H1 (cell line): ENCODE data around the gene SLC47A2. TPM values are rescaled to one million over a fixed set of nuclear protein-coding genes. Genes with fewer than 3 reads are reported as not detected.

ENCODE experiments used
- CTCF ChIA-PET: fragments of 300-600 bp; sonication (Branson Sonifier 250); formaldehyde crosslinking; loops from one replicate; lab custom pipeline; 2021; ENCODE audit not compliant: partially characterized antibody; lab: Charles Lee
- POLR2A ChIA-PET: fragments of 300-600 bp; sonication (Branson Sonifier 250); formaldehyde crosslinking; loops from one replicate; lab custom pipeline; 2021; ENCODE audit warnings: inconsistent platforms; ENCODE audit not compliant: partially characterized antibody; lab: Charles Lee
- DNase-seq, 2 experiments: peaks; one replicate each; pipeline versions ENCODE4 v3.0.0 to v3.0.0-alpha.2; 2010 to 2022; ENCODE audit warnings: low spot score in 2 of 2, low read depth in 1 of 2, mixed read lengths in 1 of 2
- FAIRE-seq: peaks from 2 replicates; lab custom pipeline; 2011; peaks lifted over from hg19 to GRCh38; lab: Jason Lieb, UNC
- H2AFZ ChIP-seq: 2 replicates; pipeline ENCODE4 v1.8.1; 2012; ENCODE audit warnings: low read length, inconsistent platforms
- H2AK5ac ChIP-seq: 2 replicates; pipeline ENCODE4 v1.6.1; 2013; ENCODE audit warnings: low read depth, low read length
- H2BK120ac ChIP-seq: replicated peaks from 2 replicates; pipeline ENCODE3; 2013; ENCODE audit warnings: low read depth, low read length, inconsistent platforms
- H2BK12ac ChIP-seq: 2 replicates; pipeline ENCODE4 v1.6.1; 2013; ENCODE audit warnings: low read depth, low read length
- H2BK15ac ChIP-seq: 2 replicates; pipeline ENCODE4 v1.6.1; 2013; ENCODE audit warnings: low read length
- H2BK20ac ChIP-seq: 2 replicates; pipeline ENCODE4 v1.6.1; 2013; ENCODE audit warnings: low read length
- H2BK5ac ChIP-seq: 2 replicates; pipeline ENCODE4 v1.6.1; 2013; ENCODE audit warnings: low read depth, low read length
- H3K14ac ChIP-seq: 2 replicates; pipeline ENCODE4 v1.6.1; 2013; ENCODE audit warnings: inconsistent platforms; ENCODE audit not compliant: insufficient read length
- H3K18ac ChIP-seq: 2 replicates; pipeline ENCODE4 v1.6.1; 2013; ENCODE audit warnings: low read length; ENCODE audit errors: extremely low read depth
- H3K23ac ChIP-seq: 2 replicates; pipeline ENCODE4 v1.6.1; 2013; ENCODE audit warnings: inconsistent platforms; ENCODE audit not compliant: insufficient read length
- H3K23me2 ChIP-seq: 2 replicates; pipeline ENCODE4 v1.6.1; 2013; ENCODE audit warnings: low read depth, low read length
- H3K27ac ChIP-seq: 2 replicates; pipeline ENCODE4 v1.6.1; 2011; ENCODE audit warnings: low read depth, low read length, inconsistent platforms
- H3K27me3 ChIP-seq, 4 experiments: replicated peaks in 1 of 4; 1 replicate in 1 of 4; 2 replicates in 3 of 4; pipeline versions ENCODE4 v1.6.1 to v1.8.1; 2011 to 2013; ENCODE audit warnings: low read length in 3 of 4, mild to moderate bottlenecking in 3 of 4, inconsistent platforms in 2 of 4, mixed read lengths in 2 of 4, moderate library complexity in 1 of 4; ENCODE audit not compliant: control insufficient read depth in 3 of 4, insufficient read depth in 3 of 4; ENCODE audit errors: extremely low read depth in 1 of 4
- H3K36me3 ChIP-seq, 4 experiments: 2 replicates each; pipeline versions ENCODE4 v1.6.1 to v1.8.1; 2011 to 2013; ENCODE audit warnings: mild to moderate bottlenecking in 4 of 4, low read length in 3 of 4, moderate library complexity in 2 of 4, control low read depth in 1 of 4, inconsistent platforms in 1 of 4; ENCODE audit not compliant: insufficient read depth in 4 of 4, control insufficient read depth in 2 of 4
- H3K4ac ChIP-seq: replicated peaks from 2 replicates; pipeline ENCODE3; 2013; ENCODE audit warnings: low read length, low read depth, mixed read lengths, inconsistent platforms; ENCODE audit not compliant: insufficient read length
- H3K4me1 ChIP-seq, 4 experiments: replicated peaks in 1 of 4; 1 replicate in 1 of 4; 2 replicates in 3 of 4; pipeline versions ENCODE4 v1.6.1 to v1.8.1; 2011 to 2013; ENCODE audit warnings: low read length in 3 of 4, inconsistent platforms in 2 of 4, mixed read lengths in 1 of 4; ENCODE audit not compliant: insufficient read depth in 4 of 4, control insufficient read depth in 3 of 4
- H3K4me2 ChIP-seq, 2 experiments: 2 replicates each; pipeline versions ENCODE4 v1.6.1 to v1.8.1; 2011 to 2013; ENCODE audit warnings: low read depth in 2 of 2, low read length in 2 of 2, control low read depth in 1 of 2, inconsistent platforms in 1 of 2, mild to moderate bottlenecking in 1 of 2; ENCODE audit not compliant: insufficient read depth in 1 of 2
- H3K4me3 ChIP-seq, 4 experiments: fragments of 200-600, 300-600 bp in 1 of 4; sonication (generic), shearing (Covaris generic), sonication (Bioruptor Twin) in 1 of 4; 2 replicates each; pipeline versions ENCODE4 v1.5.1 to v1.8.1; 2011 to 2016; ENCODE audit warnings: low read length in 4 of 4, low read depth in 3 of 4, control low read depth in 2 of 4, inconsistent platforms in 2 of 4, mild to moderate bottlenecking in 2 of 4, mixed read lengths in 1 of 4, moderate library complexity in 1 of 4; ENCODE audit not compliant: insufficient read depth in 2 of 4; ENCODE audit errors: extremely low read depth in 1 of 4
- H3K56ac ChIP-seq: replicated peaks from 2 replicates; pipeline ENCODE3; 2013; ENCODE audit warnings: low read depth, mild to moderate bottlenecking, mixed read lengths, low read length, inconsistent platforms; ENCODE audit not compliant: insufficient read length
- H3K79me1 ChIP-seq: 2 replicates; pipeline ENCODE4 v1.6.1; 2013; ENCODE audit warnings: low read depth, low read length, control low read depth
- H3K79me2 ChIP-seq, 2 experiments: 2 replicates each; pipeline versions ENCODE4 v1.6.1 to v1.8.1; 2012 to 2013; ENCODE audit warnings: low read length in 2 of 2, mild to moderate bottlenecking in 2 of 2, inconsistent platforms in 1 of 2; ENCODE audit not compliant: insufficient read depth in 2 of 2, control insufficient read depth in 1 of 2
- H3K9ac ChIP-seq, 4 experiments: replicated peaks in 1 of 4; 1 replicate in 1 of 4; 2 replicates in 3 of 4; pipeline versions ENCODE4 v1.6.1 to v1.8.1; 2011 to 2013; ENCODE audit warnings: low read depth in 3 of 4, low read length in 3 of 4, control low read depth in 2 of 4, mild to moderate bottlenecking in 2 of 4, moderate library complexity in 2 of 4, inconsistent platforms in 1 of 4; ENCODE audit errors: extremely low read depth in 1 of 4
- H3K9me3 ChIP-seq, 2 experiments: 2 replicates each; pipeline versions ENCODE4 v1.6.1 to v1.8.1; 2012 to 2013; ENCODE audit warnings: mild to moderate bottlenecking in 2 of 2, moderate library complexity in 2 of 2, control low read depth in 1 of 2, inconsistent platforms in 1 of 2, low read depth in 1 of 2, low read length in 1 of 2, mixed read lengths in 1 of 2; ENCODE audit not compliant: insufficient read depth in 2 of 2
- H4K20me1 ChIP-seq, 2 experiments: replicated peaks in 1 of 2; 2 replicates each; pipeline versions ENCODE3 to v1.8.1; 2011 to 2013; ENCODE audit warnings: inconsistent platforms in 2 of 2, low read length in 2 of 2, mild to moderate bottlenecking in 1 of 2; ENCODE audit not compliant: insufficient read depth in 2 of 2, control insufficient read depth in 1 of 2
- H4K5ac ChIP-seq: 2 replicates; pipeline ENCODE4 v1.6.1; 2013; ENCODE audit warnings: low read length, low read depth, mixed read lengths, inconsistent platforms; ENCODE audit not compliant: insufficient read length
- H4K8ac ChIP-seq: 2 replicates; pipeline ENCODE4 v1.8.0; 2013; ENCODE audit warnings: mild to moderate bottlenecking, moderate library complexity, low read length, inconsistent platforms; ENCODE audit not compliant: insufficient read depth; ENCODE audit errors: extremely low read depth
- H4K91ac ChIP-seq: replicated peaks from 2 replicates; pipeline ENCODE3; 2013; ENCODE audit warnings: low read length, mixed read lengths, inconsistent platforms; ENCODE audit not compliant: insufficient read length
- JUN ChIP-seq: IDR thresholded peaks from 2 replicates; pipeline ENCODE4 v1.6.1; 2011; ENCODE audit warnings: low read depth, mild to moderate bottlenecking, improper control_type of control experiment, low read length
- KDM5A ChIP-seq: fragments of 200-600 bp; IDR thresholded peaks from 2 replicates; pipeline ENCODE4 v1.7.1; 2012; ENCODE audit warnings: mild to moderate bottlenecking, low read length, inconsistent platforms, mixed read lengths
- SAP30 ChIP-seq: fragments of 300-600 bp; sonication (generic); IDR thresholded peaks from 2 replicates; pipeline ENCODE4 v1.7.1; 2012; ENCODE audit warnings: low read length, moderate library complexity, mild to moderate bottlenecking, inconsistent platforms; ENCODE audit not compliant: insufficient read depth, insufficient replicate concordance
- SIN3A ChIP-seq, 2 experiments: IDR thresholded peaks in 1 of 2; conservative IDR thresholded peaks in 1 of 2; 2 replicates each; pipeline ENCODE4 v1.6.1; 2011 to 2012; ENCODE audit warnings: low read length in 2 of 2, improper control_type of control experiment in 1 of 2, low read depth in 1 of 2, mild to moderate bottlenecking in 1 of 2
- TAF7 ChIP-seq: optimal IDR thresholded peaks from 2 replicates; pipeline ENCODE3; 2011; ENCODE audit warnings: low read depth, mild to moderate bottlenecking, inconsistent platforms, low read length, moderate library complexity, borderline replicate concordance
- TCF12 ChIP-seq: IDR thresholded peaks from 2 replicates; pipeline ENCODE4 v1.6.1; 2011; ENCODE audit warnings: low read depth, mild to moderate bottlenecking, low read length
- YY1 ChIP-seq: IDR thresholded peaks from 2 replicates; pipeline ENCODE4 v1.6.1; 2011; ENCODE audit warnings: low read depth, mild to moderate bottlenecking, low read length
- WGBS, 2 experiments: shearing (Covaris generic) in 1 of 2; methylation state at CpG; one replicate each; pipeline versions ENCODE4 v1.1.6 to v1.1.7; 2013 to 2015; ENCODE audit warnings: low lambda C conversion rate in 2 of 2, mixed read lengths in 2 of 2, inconsistent platforms in 1 of 2, low coverage in 1 of 2, missing lambda C conversion rate in 1 of 2; ENCODE audit not compliant: insufficient replicate concordance in 2 of 2, insufficient coverage in 1 of 2, insufficient read length in 1 of 2; ENCODE audit errors: extremely low coverage in 1 of 2, missing lambda C conversion rate in 1 of 2; 5-methylcytosine and 5-hydroxymethylcytosine counted together
- polyA plus RNA-seq, 7 experiments: library from polyadenylated mRNA; depleted of rRNA in 3 of 7; stranded (reverse) in 5 of 7; unstranded in 2 of 7; fragments of >200 nt in 5 of 7; fragments of 200-250 nt in 2 of 7; gene quantifications; 1 replicate in 5 of 7; 2 replicates in 1 of 7; 4 replicates in 1 of 7; pipeline versions ENCODE4 v1.2.1 to v1.2.3, GENCODE V29; 2011 to 2013; ENCODE audit warnings: missing spikeins in 2 of 7, mixed read lengths in 2 of 7
- total RNA-seq: library from RNA; stranded (reverse); fragmentation: NEBNext Ultra II Directional; extraction: Animal tissue kit (Norgen Biotek cat#: 25700); gene quantifications from 2 replicates; pipeline ENCODE4 v1.2.1, GENCODE V29; 2021
- TF ChIP-seq, protein P1 (sequence below): IDR thresholded peaks from 2 replicates; pipeline ENCODE4 v1.6.1; 2012; ENCODE audit warnings: inconsistent platforms
- TF ChIP-seq, protein P2 (sequence below): IDR thresholded peaks from 2 replicates; pipeline ENCODE4 v1.6.1; 2011; ENCODE audit warnings: low read length, improper control_type of control experiment

SLC47A2 gene
- total and polyA plus RNA-seq, 2 of the 8 experiments (the other 6 are each of a cell fraction or from before 2014, with no cell fraction given): not detected

DNA sequence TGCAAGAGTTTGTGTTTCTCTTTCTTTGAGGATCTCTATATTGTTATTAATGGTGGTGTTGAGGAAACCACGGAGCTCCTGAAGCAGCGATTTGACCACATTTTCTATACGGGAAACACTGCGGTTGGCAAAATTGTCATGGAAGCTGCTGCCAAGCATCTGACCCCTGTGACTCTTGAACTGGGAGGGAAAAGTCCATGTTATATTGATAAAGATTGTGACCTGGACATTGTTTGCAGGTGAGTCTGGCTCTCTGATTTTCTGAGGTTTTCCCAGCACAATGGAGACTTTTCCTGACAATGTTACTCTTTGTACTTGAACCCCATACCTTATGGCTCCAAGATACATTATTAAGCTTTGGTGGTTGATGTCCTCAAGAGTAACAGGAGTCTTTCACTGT lies 60.0 kb downstream of the SLC47A2 start:
- no peak overlapping the region for H3K4me2 ChIP-seq
- H3K36me3 ChIP-seq: peaks cover 4 to 39% (median 23%) of the 10 kb centered on the region in 4 experiments; a peak in 7 of 8 replicates
- no peak overlapping the region for H2BK15ac ChIP-seq
- CTCF ChIA-PET: interaction anchor here (0.6 to 2.6 kb wide), 6 partner anchors 12 to 192 kb away, joined by 3 to 15 read pairs (median 6); no protein-coding TSS in a partner anchor
- H3K27ac ChIP-seq: no peak overlapping the region
- no peak overlapping the region for H3K14ac ChIP-seq
- H2BK12ac ChIP-seq: no peak overlapping the region
- H4K8ac ChIP-seq: no peak overlapping the region
- H4K20me1 ChIP-seq: peaks cover 0 to 2% of the 10 kb centered on the region in 2 experiments
- peaks cover 1% of the 10 kb centered on the region; the same call in 1 of the 2 replicates for H3K79me1 ChIP-seq
- DNase-seq (no peak), FAIRE-seq (no peak)
- WGBS, 2 experiments: 83% methylated on average over 4 of the region's 4 CpGs; no CpG with 5 or more reads in 1 of the 2 experiments
- H3K4me3 ChIP-seq: no peak overlapping the region
- POLR2A ChIA-PET: interaction anchor here (1.6 kb wide), 1 partner anchor 145 kb away, joined by 3 read pairs; no protein-coding TSS in a partner anchor
- no peak overlapping the region for H2AK5ac ChIP-seq
- H3K79me2 ChIP-seq: peaks cover 4 to 28% of the 10 kb centered on the region in 2 experiments
- H3K9me3 ChIP-seq: peaks cover 4 to 20% of the 10 kb centered on the region in 2 experiments; a peak in 3 of 4 replicates
- no peak overlapping the region for H3K56ac ChIP-seq
- H2BK5ac ChIP-seq: no peak overlapping the region
- H4K91ac ChIP-seq: no peak overlapping the region
- no peaks in the 10 kb centered on the region for H3K23me2 ChIP-seq
- no peak overlapping the region for H3K23ac ChIP-seq
- no peak overlapping the region for H3K18ac ChIP-seq
- no peak overlapping the region for H2BK120ac ChIP-seq
- TF ChIP-seq SIN3A (conservative IDR thresholded peaks at IDR 0.05 in 1 of 2, IDR thresholded peaks at IDR 0.05 in 1 of 2; ENCODE audit: low read depth in 1 of 2, low read length in 2 of 2) (no peak), TAF7 (no peak), KDM5A (no peak), YY1 (no peak), JUN (no peak), TCF12 (no peak), SAP30 (no peak)
- TF ChIP-seq, protein P1, sequence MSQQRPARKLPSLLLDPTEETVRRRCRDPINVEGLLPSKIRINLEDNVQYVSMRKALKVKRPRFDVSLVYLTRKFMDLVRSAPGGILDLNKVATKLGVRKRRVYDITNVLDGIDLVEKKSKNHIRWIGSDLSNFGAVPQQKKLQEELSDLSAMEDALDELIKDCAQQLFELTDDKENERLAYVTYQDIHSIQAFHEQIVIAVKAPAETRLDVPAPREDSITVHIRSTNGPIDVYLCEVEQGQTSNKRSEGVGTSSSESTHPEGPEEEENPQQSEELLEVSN: no peak
- TF ChIP-seq, protein P2, sequence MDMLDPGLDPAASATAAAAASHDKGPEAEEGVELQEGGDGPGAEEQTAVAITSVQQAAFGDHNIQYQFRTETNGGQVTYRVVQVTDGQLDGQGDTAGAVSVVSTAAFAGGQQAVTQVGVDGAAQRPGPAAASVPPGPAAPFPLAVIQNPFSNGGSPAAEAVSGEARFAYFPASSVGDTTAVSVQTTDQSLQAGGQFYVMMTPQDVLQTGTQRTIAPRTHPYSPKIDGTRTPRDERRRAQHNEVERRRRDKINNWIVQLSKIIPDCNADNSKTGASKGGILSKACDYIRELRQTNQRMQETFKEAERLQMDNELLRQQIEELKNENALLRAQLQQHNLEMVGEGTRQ: no peak
- H3K4ac ChIP-seq: no peak overlapping the region
- no peak overlapping the region for H4K5ac ChIP-seq
- no peak overlapping the region for H3K9ac ChIP-seq
- no peaks in the 10 kb centered on the region for H3K27me3 ChIP-seq
- no peak overlapping the region for H2AFZ ChIP-seq
- no peak overlapping the region for H2BK20ac ChIP-seq
- H3K4me1 ChIP-seq: peaks cover 0 to 3% (median 0%) of the 10 kb centered on the region in 4 experiments; a peak in 1 of 7 replicates
